ENCODE measurements around the gene KCTD4.

Gene KCTD4

DNA sequence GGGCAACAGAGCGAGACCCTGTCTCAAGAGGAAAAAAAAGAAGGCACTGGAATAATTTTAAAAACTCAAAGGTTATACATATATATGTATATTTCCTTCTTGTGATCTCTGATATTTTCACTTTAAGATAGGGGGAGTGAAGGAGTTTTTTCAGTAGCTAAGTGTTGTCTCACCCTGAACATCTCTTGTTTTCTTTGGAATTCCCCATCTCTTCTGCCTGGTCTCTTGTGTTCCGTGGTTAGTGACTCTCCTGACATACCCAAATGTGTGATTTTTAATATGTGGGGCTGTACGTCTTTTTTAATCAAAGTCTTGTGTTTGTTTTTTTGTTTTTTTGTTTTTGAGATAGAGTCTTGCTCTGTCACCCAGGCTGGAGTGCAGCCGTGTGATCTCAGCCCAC, 15.3 kb upstream of the KCTD4 start:
- Histone ChIP-seq H3K4me1 (ENCODE audit: control insufficient read depth, insufficient read depth, low read length) (peaks cover 8% of the 10 kb centered on the region), H3K36me3 (ENCODE audit: control insufficient read depth in 2 of 2, insufficient read depth in 1 of 2, low read length in 2 of 2) (no peaks in the 10 kb centered on the region; a peak in 1 of 3 replicates), H3K9me3 (ENCODE audit: control insufficient read depth, insufficient read depth, low read depth, low read length) (no peaks in the 10 kb centered on the region), H3K4me3 (ENCODE audit: low read depth, low read length) (no peak overlapping the region), H3K27ac (ENCODE audit: extremely low read depth, low read depth, low read length) (no peak overlapping the region)
- ChIA-PET POLR2A (no interaction called here), CTCF (no interaction called here)
- TF ChIP-seq CTCF (tag by site-specific recombination; IDR thresholded peaks at IDR 0.05), result no peak
- no peak for TF ChIP-seq ZNF146 (tag by site-specific recombination; IDR thresholded peaks at IDR 0.05)
- no peak for TF ChIP-seq SCRT2 (tag by site-specific recombination; IDR thresholded peaks at IDR 0.05)
- TF ChIP-seq OSR2 (tag by site-specific recombination; IDR thresholded peaks at IDR 0.05), result no peak
- no peak for TF ChIP-seq ZNF221 (tag by site-specific recombination; IDR thresholded peaks at IDR 0.05; ENCODE audit: borderline replicate concordance)
- no peak for TF ChIP-seq ZNF843 (tag by site-specific recombination; IDR thresholded peaks at IDR 0.05)
- no peak for TF ChIP-seq PRDM6 (tag by site-specific recombination; IDR thresholded peaks at IDR 0.05)
- TF ChIP-seq ZNF280C (tag by site-specific recombination; IDR thresholded peaks at IDR 0.05), result no peak
- TF ChIP-seq ZNF223 (tag by site-specific recombination; IDR thresholded peaks at IDR 0.05), result no peak
- no peak for TF ChIP-seq ZNF488 (tag by site-specific recombination; IDR thresholded peaks at IDR 0.05)

DNA sequence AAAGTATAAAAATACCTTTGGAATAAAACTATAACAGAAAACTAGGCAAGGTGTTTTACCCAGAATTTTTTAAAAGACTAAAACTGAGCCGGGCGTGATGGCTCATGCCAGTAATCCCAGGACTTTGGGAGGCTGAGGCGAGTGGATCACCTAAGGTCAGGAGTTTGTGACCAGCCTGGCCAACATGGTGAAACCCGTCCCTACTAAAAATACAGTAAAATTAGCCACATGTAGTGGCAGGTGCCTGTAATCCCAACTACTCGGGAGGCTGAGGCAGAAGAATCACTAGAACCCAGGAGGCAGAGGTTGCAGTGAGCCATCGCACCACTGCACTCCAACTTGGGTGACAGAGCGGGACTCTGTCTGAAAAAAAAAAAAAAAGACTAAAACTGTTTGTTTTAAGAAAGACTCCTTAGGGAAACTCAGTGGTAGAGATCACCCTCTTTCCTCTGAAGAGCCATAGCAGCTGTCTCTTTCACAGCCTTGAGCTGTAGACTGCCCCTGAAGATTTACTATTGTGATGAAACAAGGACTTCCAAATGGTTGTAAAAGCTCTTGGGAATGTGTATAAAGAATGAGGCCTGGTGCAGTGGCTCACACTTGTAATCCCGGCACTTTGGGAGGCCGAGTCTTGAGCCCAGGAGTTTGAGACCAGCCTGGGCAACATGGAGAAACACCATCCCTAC, 14.7 kb upstream of the KCTD4 start:
- Histone ChIP-seq H3K4me3 (ENCODE audit: low read depth, low read length) (no peak overlapping the region), H3K36me3 (ENCODE audit: control insufficient read depth in 2 of 2, insufficient read depth in 1 of 2, low read length in 2 of 2) (no peaks in the 10 kb centered on the region; a peak in 1 of 3 replicates), H3K9me3 (ENCODE audit: control insufficient read depth, insufficient read depth, low read depth, low read length) (no peaks in the 10 kb centered on the region), H3K4me1 (ENCODE audit: control insufficient read depth, insufficient read depth, low read length) (peaks cover 8% of the 10 kb centered on the region), H3K27ac (ENCODE audit: extremely low read depth, low read depth, low read length) (no peak overlapping the region)
- TF ChIP-seq GLIS2 (tag by site-specific recombination; IDR thresholded peaks at IDR 0.05) (no peak), FEZF1 (tag by site-specific recombination; IDR thresholded peaks at IDR 0.05) (peak; percentile 84)
- ChIA-PET POLR2A (no interaction called here), CTCF (no interaction called here)

DNA sequence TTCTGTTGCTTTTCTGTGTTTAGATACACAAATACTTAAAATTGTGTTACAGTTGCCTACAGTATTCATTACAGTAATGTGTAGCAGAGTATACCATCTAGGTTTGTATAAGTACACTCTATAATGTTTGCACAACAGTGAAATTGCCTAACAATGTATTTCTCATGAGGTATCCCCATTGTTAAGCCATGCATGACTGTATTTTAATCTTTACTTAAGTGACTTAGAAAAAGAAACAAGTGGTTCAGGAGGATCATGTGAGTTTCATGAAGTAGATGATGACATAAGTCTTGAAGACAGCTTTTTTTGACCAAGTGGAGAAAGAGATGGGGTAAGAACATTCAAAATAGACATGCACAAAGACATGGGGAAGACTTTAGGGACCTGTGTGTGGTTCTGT, 8.4 kb upstream of the KCTD4 start:
- TF ChIP-seq, protein P1, sequence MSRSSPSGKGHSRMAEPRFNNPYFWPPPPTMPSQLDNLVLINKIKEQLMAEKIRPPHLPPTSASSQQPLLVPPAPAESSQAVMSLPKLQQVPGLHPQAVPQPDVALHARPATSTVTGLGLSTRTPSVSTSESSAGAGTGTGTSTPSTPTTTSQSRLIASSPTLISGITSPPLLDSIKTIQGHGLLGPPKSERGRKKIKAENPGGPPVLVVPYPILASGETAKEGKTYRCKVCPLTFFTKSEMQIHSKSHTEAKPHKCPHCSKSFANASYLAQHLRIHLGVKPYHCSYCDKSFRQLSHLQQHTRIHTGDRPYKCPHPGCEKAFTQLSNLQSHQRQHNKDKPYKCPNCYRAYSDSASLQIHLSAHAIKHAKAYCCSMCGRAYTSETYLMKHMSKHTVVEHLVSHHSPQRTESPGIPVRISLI (tag by site-specific recombination; IDR thresholded peaks at IDR 0.05), result peak; percentile 48; the same call in 1 of the 2 replicates
- TF ChIP-seq SCRT2 (tag by site-specific recombination; IDR thresholded peaks at IDR 0.05), result peak; percentile 48; the same call in 1 of the 2 replicates
- TF ChIP-seq ZNF335 (tag by site-specific recombination; conservative IDR thresholded peaks at IDR 0.05), result no peak
- TF ChIP-seq ZNF24 (tag by site-specific recombination; IDR thresholded peaks at IDR 0.05), result 0 out of 2 replicates have a peak, but pooled peaks have one; percentile 43
- CTCF ChIA-PET, result no interaction called here

More for the DNA sequence above, 8.4 kb upstream of the KCTD4 start:
- POLR2A ChIA-PET, result no interaction called here
- no peak overlapping the region for H3K27ac ChIP-seq (ENCODE audit: extremely low read depth, low read depth, low read length)
- peaks cover 0 to 4% of the 10 kb centered on the region in 2 experiments; a peak in 2 of 3 replicates for H3K36me3 ChIP-seq (ENCODE audit: control insufficient read depth in 2 of 2, insufficient read depth in 1 of 2, low read length in 2 of 2)
- H3K9me3 ChIP-seq (ENCODE audit: control insufficient read depth, insufficient read depth, low read depth, low read length), result no peaks in the 10 kb centered on the region
- no peak overlapping the region for H3K4me3 ChIP-seq (ENCODE audit: low read depth, low read length)
- H3K4me1 ChIP-seq (ENCODE audit: control insufficient read depth, insufficient read depth, low read length), result 0 out of 2 replicates have a peak, but pooled peaks cover 6% of the 10 kb centered on the region
